PC-3 (cell line): Measurements from ENCODE around the gene WDR82.

Source experiments
- CTCF ChIP-seq: fragments of 300-600 bp; sonication (generic); conservative IDR thresholded peaks from 2 replicates; pipeline ENCODE4 v1.5.1; 2017; ENCODE audit warnings: antibody characterized with exemption, low read depth, mild to moderate bottlenecking, low read length
- EZH2 ChIP-seq: fragments of 300-600 bp; sonication (generic); IDR thresholded peaks from one replicate; pipeline ENCODE4 v1.6.1; 2017; ENCODE audit warnings: antibody characterized with exemption, mild to moderate bottlenecking, low read length; ENCODE audit not compliant: unreplicated experiment
- EZH2phosphoT487 ChIP-seq: fragments of 300-600 bp; sonication (generic); IDR thresholded peaks from 2 replicates; pipeline ENCODE4 v1.6.1; 2018; ENCODE audit warnings: mild to moderate bottlenecking, antibody characterized with exemption, low read length, borderline replicate concordance

- TF ChIP-seq CTCF (no peak), EZH2 (no peak), EZH2phosphoT487 (no peak)
These were observed 39.9 kb upstream of the WDR82 start for GRCh38 chr3:52318186-52318816.
